Activated T-cell treated with anti-CD3 and anti-CD28 coated beads, Interleukin-2, amount 50 U/mL, for 72 hours (primary cell): ENCODE results near the gene ERGIC1. TPM values are rescaled to one million over a fixed set of nuclear protein-coding genes. Genes with fewer than 3 reads are reported as not detected.

Source experiments
- ATAC-seq, 2 donors: fragments of 150-1000 bp; cut with Tn5 transposase; replicated peaks in 1 of 2; 2 replicates each; pipeline ENCODE4 v1.10.0; 2021; ENCODE audit warnings: moderate library complexity in 2 of 2, mild to moderate bottlenecking in 1 of 2
- DNase-seq, 2 donors: peaks; one replicate each; pipeline ENCODE4 v3.0.0; 2021 to 2022; ENCODE audit warnings: mixed read lengths in 1 of 2
- H3K27ac Mint-ChIP-seq: one replicate; pipeline ENCODE4 v1.8.0; 2022; ENCODE audit warnings: mild to moderate bottlenecking, moderate library complexity, mixed read lengths
- H3K27me3 Mint-ChIP-seq: one replicate; pipeline ENCODE4 v1.8.0; 2022; ENCODE audit warnings: low read depth, mixed read lengths
- H3K36me3 Mint-ChIP-seq, 2 donors: one replicate each; pipeline ENCODE4 v1.8.0; 2022; ENCODE audit warnings: mixed read lengths in 2 of 2, mild to moderate bottlenecking in 1 of 2; ENCODE audit not compliant: insufficient read depth in 2 of 2
- H3K4me1 Mint-ChIP-seq: one replicate; pipeline ENCODE4 v1.8.0; 2022; ENCODE audit warnings: low read depth, mixed read lengths
- H3K4me3 Mint-ChIP-seq, 2 donors: one replicate each; pipeline ENCODE4 v1.8.0; 2022; ENCODE audit warnings: mild to moderate bottlenecking in 2 of 2, mixed read lengths in 2 of 2, moderate library complexity in 2 of 2
- H3K9me3 Mint-ChIP-seq, 2 donors: one replicate each; pipeline ENCODE4 v1.8.0; 2022; ENCODE audit warnings: mixed read lengths in 2 of 2
- total RNA-seq, 2 donors: library from RNA; stranded (reverse); gene quantifications; one replicate each; pipeline ENCODE4 v1.2.3, GENCODE V29; 2022

The ERGIC1 gene
- total RNA-seq, 2 donors from 2014 or later, result 66.3 to 69.3 TPM

DNA sequence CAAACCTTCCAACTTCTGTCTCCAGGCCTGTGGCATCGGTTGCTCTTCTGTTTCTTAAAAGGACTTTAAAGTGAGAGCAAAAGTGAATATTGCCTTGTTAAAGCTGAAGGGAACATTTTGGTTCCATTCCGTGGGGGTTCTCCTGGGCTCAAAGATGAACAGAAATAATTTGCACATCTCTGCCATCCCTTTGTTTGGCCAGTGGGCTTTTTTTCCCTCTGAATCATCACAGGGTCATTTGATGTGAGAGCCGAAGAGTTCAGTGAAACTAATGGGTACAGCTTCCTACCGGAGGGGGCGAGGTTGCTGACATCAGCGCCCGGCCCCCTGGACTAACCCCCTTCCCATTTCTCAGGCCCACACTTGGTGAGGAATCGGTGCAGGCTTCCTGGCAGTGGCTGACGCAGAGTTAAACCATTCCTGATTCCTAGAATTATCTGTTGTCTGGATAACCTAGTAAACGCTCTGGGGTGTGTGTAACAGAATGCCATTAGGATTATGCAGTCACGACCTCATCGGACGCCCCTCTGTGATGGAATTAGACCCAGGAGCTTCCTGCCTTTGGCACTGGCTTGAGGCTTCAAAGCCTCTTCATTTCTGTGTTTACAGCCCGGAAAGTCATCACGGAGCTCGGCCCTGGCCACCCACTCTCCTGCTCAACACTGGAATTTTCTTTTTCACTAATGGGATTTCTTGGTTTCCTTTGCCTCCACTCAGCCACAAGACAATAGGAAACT lies 63.6 kb downstream of the ERGIC1 start:
- Mint-ChIP-seq H3K27me3 (no peaks in the 10 kb centered on the region), H3K9me3 (no peaks in the 10 kb centered on the region), H3K27ac (peak overlapping the region; percentile 79), H3K4me1 (peaks cover 5% of the 10 kb centered on the region), H3K4me3 (peak overlapping the region; percentile 40 to 63), H3K36me3 (no peaks in the 10 kb centered on the region)
- DNase-seq (no peak), ATAC-seq (no peak)

DNA sequence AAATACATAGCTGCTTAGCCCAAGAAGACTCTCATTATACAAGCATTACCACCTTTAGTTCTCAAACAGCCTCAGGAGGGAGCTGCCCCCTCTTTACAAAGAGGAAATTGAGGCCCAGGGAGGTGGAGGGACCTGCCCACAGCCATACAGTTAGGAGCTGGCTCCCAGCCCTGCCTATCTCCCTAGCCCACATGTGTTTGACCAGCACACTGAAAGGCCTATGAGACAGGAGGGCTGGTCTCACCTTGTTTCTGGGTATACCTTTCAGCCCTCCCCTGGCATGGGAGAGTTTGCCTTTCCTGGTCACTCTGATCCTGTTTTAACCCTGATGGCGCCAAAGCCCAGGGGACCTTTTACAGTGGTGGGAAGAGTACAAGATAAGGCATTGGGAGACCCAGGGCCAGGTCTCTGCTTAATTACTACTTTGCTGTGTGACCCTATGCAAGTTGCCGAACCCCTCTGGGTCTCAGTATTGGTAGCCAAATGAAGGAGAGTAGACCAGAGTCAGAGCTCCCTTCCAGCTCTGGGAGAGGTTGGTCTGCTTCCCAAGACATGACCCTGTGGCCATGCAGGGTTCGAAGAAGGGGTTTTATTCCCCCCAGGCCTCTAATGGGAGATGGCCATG lies 64.3 kb downstream of the ERGIC1 start:
- Mint-ChIP-seq H3K4me1 (peaks cover 5% of the 10 kb centered on the region), H3K36me3 (no peaks in the 10 kb centered on the region), H3K27ac (peak overlapping the region; percentile 20), H3K4me3 (no peak overlapping the region), H3K27me3 (no peaks in the 10 kb centered on the region), H3K9me3 (no peaks in the 10 kb centered on the region)
- no peak for DNase-seq
- ATAC-seq, result no peak

DNA sequence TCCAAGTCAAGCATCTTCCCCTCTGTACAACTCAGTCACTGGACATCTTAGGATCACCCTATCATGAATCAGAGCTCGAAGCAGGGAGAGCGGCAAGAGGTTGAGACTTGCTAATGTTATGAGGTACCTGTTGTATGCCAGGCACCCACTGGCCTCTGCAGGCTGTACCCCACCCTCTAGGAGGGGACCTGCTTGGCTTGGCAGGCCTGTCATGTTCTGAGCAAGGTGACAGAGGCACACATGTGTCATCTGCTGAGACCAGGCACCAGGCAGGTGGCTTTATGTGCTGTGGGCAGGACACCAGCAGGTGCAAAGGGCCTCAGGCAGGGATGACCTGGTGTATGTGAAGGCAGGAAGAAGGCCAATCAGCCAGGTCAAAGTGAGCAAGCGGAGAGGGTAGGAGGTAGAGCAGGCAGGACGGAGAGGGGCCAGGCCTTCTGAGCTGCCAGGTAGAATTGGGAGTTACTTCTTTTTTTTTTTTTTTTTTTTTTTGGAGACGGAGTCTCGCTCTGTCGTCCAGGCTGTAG lies 64.9 kb downstream of the ERGIC1 start:
- DNase-seq, result no peak
- H3K4me3 Mint-ChIP-seq, result no peak overlapping the region
- H3K36me3 Mint-ChIP-seq, result no peaks in the 10 kb centered on the region
- no peak for ATAC-seq
- no peaks in the 10 kb centered on the region for H3K9me3 Mint-ChIP-seq
- no peaks in the 10 kb centered on the region for H3K27me3 Mint-ChIP-seq
- H3K27ac Mint-ChIP-seq, result no peak overlapping the region
- H3K4me1 Mint-ChIP-seq, result peaks cover 5% of the 10 kb centered on the region

DNA sequence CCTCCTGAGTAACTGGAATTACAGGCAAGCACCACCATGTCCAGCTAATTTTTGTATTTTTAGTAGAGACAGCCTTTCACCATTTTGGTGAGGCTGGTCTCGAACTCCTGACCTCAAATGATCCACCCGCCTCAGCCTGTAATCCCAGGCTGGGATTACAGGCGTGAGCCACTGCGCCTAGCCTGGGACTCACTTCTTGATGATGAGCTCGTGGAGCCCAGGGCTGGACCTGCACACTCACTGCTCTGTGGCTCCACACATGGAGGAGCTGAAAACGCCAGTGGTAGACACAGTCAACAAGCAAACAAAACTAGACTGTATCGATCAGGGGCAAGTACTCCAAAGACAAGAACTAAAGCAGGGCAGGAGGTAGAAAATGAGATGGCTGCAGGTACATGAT lies 65.4 kb downstream of the ERGIC1 start:
- no peak for DNase-seq
- H3K27ac Mint-ChIP-seq, result no peak overlapping the region
- H3K36me3 Mint-ChIP-seq, result no peaks in the 10 kb centered on the region
- no peak for ATAC-seq
- H3K9me3 Mint-ChIP-seq, result no peaks in the 10 kb centered on the region
- H3K27me3 Mint-ChIP-seq, result no peaks in the 10 kb centered on the region
- peaks cover 5% of the 10 kb centered on the region for H3K4me1 Mint-ChIP-seq
- no peak overlapping the region for H3K4me3 Mint-ChIP-seq

DNA sequence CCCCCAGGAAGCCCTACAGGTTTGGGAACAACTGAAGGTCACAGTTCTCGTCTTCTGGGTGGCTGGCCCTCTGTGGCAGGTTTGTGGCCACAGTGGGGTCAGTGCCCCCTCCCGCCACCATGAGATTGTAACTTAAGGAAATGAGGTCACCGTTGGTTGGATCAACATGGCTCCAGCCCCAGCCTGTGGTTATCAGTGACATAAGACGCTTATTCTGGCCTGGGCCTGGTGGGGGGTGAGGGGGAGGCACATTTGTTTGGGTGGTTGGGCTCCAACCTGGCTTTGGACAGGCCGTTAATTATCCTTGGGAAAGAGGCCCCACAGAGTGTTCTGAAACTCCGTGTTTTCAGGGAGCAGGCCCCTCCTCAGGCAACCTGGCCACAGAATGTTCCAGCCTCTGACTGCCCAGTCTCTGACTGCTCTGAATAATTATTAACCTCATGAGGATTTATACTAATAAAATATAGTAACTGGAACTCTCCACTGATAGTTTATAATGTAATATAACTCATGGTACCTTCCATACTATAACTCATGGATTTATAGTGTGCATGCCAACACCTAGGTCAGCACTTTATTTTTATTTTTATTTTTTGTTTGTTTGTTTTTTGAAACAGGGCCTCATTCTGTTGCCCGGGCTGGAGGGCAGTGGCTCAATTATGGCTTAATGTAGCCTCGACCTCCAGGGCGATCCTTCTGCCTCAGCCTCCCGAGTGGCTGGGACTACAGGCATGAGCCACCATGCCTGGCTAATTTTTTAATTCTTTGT lies 67.1 kb downstream of the ERGIC1 start:
- no peak overlapping the region for H3K27ac Mint-ChIP-seq

DNA sequence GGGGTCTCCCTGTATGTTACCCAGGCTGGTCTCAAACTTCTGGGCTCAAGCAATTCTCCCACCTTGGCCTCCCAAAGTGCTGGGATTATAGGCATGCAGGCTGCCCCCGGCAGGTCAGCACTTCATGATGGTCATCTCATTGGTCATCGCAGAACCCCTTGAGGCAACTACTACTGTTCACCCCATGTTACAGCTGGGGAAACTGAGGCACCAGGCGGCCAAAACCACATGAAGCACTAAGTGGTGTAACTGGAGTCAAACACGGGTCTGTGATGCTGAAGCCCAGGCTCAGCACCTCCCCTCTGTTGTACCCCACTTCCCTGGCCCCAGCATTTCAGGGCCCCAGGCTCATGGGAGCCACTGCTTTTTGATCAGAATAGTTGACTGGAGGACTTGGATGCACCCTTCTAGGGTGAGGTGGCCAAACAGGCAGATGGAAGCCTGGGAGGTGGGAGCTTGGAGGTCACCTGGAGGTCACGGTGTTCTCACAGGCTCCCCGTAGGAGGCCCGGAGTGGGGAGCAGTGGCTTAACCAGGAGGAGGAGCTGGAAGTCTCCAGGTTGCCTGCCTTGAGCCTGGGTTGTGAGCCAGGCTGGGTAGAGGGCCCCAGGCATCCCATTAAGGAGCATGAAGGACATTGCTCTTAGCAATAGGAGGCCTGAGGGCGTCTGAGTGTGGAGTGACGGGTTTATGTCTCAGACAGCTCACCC lies 67.9 kb downstream of the ERGIC1 start:
- Mint-ChIP-seq H3K4me1 (peaks cover 8% of the 10 kb centered on the region), H3K9me3 (no peaks in the 10 kb centered on the region), H3K27me3 (no peaks in the 10 kb centered on the region), H3K36me3 (no peaks in the 10 kb centered on the region), H3K4me3 (no peak overlapping the region), H3K27ac (no peak overlapping the region)
- DNase-seq, result no peak
- no peak for ATAC-seq

More for the DNA sequence above, 67.1 kb downstream of the ERGIC1 start:
- Mint-ChIP-seq H3K4me3 (no peak overlapping the region), H3K9me3 (no peaks in the 10 kb centered on the region), H3K36me3 (no peaks in the 10 kb centered on the region), H3K4me1 (peaks cover 7% of the 10 kb centered on the region), H3K27me3 (no peaks in the 10 kb centered on the region)
- ATAC-seq (no peak), DNase-seq (no peak)

DNA sequence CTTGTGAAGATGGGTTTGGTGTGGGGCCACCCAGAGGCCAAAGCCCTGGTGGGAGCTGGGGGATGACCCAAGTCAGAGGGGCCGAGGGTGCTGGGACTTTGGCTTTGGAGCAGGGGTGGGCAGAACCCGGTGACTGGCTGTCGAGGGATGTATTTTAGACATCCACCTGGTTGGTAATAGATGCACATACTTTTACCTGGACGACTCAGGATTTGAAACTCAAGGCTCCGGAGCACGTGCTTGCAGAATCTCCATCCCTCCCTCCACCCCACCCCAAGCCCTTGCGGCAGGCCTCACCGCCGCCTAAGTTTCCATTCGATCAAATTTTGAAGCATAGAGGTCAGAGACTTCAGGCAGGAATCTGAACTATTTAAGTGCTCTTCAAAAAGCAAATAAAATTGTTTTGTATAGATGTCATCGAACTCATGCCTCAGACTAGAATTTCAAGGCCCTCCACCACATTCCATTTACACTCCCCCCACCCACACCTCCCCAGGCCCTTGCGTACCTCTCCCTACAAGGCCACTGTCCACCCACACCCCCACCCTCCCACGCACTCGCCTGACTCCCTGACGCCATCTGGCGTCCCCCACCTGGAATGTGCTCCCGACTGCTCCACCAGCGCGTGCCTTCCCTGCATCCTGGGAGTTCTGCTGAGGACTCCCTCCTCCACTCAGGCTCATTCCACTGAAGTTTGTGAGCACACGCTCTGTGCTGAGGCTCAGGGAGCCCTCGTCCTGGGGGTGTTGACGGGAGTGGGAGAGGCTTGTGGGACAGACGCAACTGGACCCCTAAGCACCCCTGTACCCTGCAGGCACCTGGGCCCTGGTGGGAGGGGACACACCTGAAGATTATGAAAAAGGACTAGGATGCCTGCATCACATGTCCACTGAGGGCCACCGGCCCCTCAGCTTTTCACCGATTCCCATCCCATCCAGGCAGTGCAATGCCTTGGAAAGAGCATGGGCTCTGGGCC lies 68.7 kb downstream of the ERGIC1 start:
- Mint-ChIP-seq H3K36me3 (no peaks in the 10 kb centered on the region), H3K27ac (no peak overlapping the region)

DNA sequence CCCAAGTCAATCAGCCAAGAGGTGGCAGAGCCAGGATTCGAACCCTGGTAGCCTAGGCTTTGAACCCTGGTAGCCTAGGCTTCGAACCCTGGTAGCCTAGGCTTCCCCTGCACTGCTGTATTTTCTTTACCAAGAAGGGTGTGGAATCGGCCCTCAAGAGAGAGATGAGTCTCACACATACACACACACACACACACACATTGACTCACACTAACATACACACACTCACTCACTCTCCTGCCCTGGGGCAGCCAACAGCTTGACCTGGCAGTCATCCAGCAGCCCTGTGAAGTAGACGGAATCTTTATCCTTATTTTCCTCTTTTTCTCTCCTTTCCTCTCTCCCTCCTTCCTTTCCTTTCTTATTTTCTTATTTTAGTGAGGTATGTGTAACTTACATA lies 69.7 kb downstream of the ERGIC1 start:
- ATAC-seq (no peak), DNase-seq (no peak)
- Mint-ChIP-seq H3K9me3 (no peaks in the 10 kb centered on the region), H3K36me3 (no peaks in the 10 kb centered on the region), H3K4me3 (no peak overlapping the region), H3K27me3 (no peaks in the 10 kb centered on the region), H3K4me1 (peaks cover 6% of the 10 kb centered on the region), H3K27ac (no peak overlapping the region)

More for the DNA sequence above, 68.7 kb downstream of the ERGIC1 start:
- H3K4me1 Mint-ChIP-seq, result peaks cover 6% of the 10 kb centered on the region
- ATAC-seq (no peak), DNase-seq (no peak)
- H3K4me3 Mint-ChIP-seq, result no peak overlapping the region
- H3K9me3 Mint-ChIP-seq, result no peaks in the 10 kb centered on the region
- H3K27me3 Mint-ChIP-seq, result no peaks in the 10 kb centered on the region

DNA sequence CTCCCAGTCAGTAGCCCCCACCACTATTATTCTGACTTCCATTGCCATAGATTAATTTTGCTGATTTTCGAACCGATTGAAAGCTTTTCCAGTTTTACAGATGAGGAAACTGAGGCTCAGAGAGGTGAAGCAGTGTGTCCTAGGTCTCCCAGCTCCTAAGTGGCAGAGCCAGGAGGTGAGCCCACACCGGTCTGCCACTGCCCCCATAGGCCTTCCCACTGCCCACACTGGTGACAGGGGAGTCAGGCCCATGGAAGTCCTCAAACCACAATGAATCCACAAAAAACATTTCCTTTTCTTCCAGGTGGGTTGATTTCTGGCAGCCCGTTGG lies 70.2 kb downstream of the ERGIC1 start:
- Mint-ChIP-seq H3K4me3 (no peak overlapping the region), H3K4me1 (peaks cover 6% of the 10 kb centered on the region), H3K27ac (no peak overlapping the region), H3K9me3 (no peaks in the 10 kb centered on the region), H3K27me3 (no peaks in the 10 kb centered on the region), H3K36me3 (no peaks in the 10 kb centered on the region)
- no peak for DNase-seq
- ATAC-seq, result no peak

DNA sequence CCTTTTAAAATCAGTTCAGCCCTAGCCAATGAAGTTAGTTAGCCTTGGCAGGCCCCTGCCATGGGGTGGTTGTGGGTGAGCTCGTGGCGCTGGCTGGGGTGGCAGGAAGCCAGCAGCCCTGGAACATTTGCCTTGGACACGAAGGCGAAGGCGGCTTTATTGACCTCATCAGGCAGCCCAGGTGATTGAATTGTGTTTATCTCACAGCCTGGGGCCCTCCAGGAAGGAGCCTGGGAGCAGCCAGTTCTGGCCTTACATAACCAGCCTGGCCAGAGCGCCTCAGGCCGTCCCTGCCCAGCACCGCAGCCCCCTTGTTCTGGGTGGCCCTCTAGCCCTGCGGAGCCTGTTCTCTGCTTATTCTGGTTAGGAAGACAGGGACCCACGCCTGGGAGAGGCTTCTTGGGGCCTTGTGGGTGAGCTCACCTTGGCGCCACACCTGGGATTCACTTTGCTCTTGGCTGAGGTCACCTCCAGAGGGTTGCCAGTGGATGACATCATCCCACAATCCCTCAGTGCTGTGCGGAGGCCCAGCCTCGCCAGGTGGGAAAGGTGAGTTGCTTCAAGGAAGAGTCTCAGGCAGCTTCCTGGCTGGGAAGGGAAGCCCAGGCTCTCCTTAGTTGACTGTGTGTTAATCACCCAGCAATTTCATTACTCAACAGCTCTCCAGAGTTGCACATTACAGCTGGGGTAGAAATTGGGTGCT lies 70.7 kb downstream of the ERGIC1 start:
- DNase-seq, result no peak
- no peak overlapping the region for H3K4me3 Mint-ChIP-seq
- ATAC-seq, result no peak
- H3K27ac Mint-ChIP-seq, result no peak overlapping the region
- H3K9me3 Mint-ChIP-seq, result no peaks in the 10 kb centered on the region
- peaks cover 0 to 1% of the 10 kb centered on the region in 2 donors for H3K36me3 Mint-ChIP-seq
- no peaks in the 10 kb centered on the region for H3K27me3 Mint-ChIP-seq
- H3K4me1 Mint-ChIP-seq, result peaks cover 6% of the 10 kb centered on the region

DNA sequence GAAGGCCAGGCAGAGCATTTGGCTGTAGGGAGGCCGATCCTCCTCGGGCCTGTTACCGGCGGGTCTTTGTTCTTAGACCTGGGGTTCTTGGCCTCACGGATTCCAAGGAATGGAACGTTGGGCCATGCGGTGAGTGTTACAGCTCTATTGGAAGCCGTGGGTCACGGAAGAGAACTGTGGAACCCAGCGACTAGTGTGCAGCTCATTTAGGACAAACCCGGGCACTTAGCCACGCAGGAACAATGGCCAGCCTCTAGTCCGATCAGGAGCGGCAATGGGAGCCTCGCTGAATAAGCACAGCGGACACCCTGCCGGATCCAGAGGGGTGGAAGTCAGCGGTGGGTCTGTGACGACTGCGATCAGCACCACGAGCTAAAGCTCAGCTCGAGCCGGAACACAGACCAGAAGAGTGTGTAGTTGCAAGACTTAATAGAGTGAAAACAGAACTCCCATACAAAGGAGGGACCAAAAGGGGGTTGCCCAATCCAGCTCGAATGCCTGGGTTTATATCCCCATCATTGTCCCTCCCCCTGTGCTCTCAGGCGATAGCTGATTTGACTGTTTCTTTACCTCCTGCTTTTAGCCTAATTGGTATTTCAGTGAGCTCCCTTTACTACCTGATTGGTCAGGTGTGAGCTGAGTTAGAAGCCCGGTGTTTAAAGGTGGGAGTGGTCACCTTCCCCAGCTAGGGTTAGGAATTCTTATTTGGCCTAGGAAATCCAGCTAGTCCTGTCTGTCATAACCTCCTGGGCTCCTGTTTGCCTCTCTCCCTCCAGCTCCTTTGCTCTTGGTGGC lies 71.5 kb downstream of the ERGIC1 start:
- DNase-seq (no peak), ATAC-seq (no peak)
- no peak overlapping the region for H3K27ac Mint-ChIP-seq
- no peaks in the 10 kb centered on the region for H3K27me3 Mint-ChIP-seq
- H3K4me1 Mint-ChIP-seq, result peaks cover 6% of the 10 kb centered on the region
- H3K36me3 Mint-ChIP-seq, result peaks cover 0 to 1% of the 10 kb centered on the region in 2 donors
- H3K4me3 Mint-ChIP-seq, result no peak overlapping the region
- H3K9me3 Mint-ChIP-seq, result no peaks in the 10 kb centered on the region
